SU-DHL-6 (cell line): ENCODE data around the gene ANXA7.

Source experiments
- H2AFZ ChIP-seq: fragments of 200-600 bp; sonication (generic); 2 replicates; pipeline ENCODE4 v1.6.1; 2014; ENCODE audit warnings: low read depth, mild to moderate bottlenecking, moderate library complexity, mixed read lengths, antibody characterized with exemption, low read length; ENCODE audit not compliant: severe bottlenecking
- H3F3A ChIP-seq: fragments of 200-600 bp; shearing (Covaris generic); 2 replicates; pipeline ENCODE4 v1.6.0; 2016; ENCODE audit warnings: antibody characterized with exemption, mild to moderate bottlenecking; ENCODE audit not compliant: insufficient read depth
- H3K27ac ChIP-seq: fragments of 200-600 bp; sonication (generic); 2 replicates; pipeline ENCODE4 v1.5.1; 2016; ENCODE audit warnings: low read depth, mild to moderate bottlenecking, low read length, moderate library complexity, mixed read lengths
- H3K27me3 ChIP-seq: fragments of 200-600 bp; sonication (generic), shearing (Covaris generic); 2 replicates; pipeline ENCODE4 v1.6.0; 2014; ENCODE audit warnings: mild to moderate bottlenecking, low read length
- H3K36me3 ChIP-seq: fragments of 200-600 bp; sonication (generic); 2 replicates; pipeline ENCODE4 v1.6.1; 2014; ENCODE audit warnings: mild to moderate bottlenecking, low read length, mixed read lengths
- H3K4me2 ChIP-seq: fragments of 300-600, 200-600 bp; shearing (Covaris generic), sonication (generic); 2 replicates; pipeline ENCODE4 v1.6.0; 2014; ENCODE audit warnings: low read length, low read depth, mild to moderate bottlenecking; ENCODE audit not compliant: poor library complexity, severe bottlenecking
- H3K4me3 ChIP-seq: fragments of 200-600 bp; sonication (generic); 2 replicates; pipeline ENCODE4 v1.5.1; 2014; ENCODE audit warnings: antibody characterized with exemption, low read length, mild to moderate bottlenecking, mixed read lengths; ENCODE audit not compliant: insufficient read depth, poor library complexity, severe bottlenecking
- H3K79me2 ChIP-seq: fragments of 200-600 bp; sonication (generic); 2 replicates; pipeline ENCODE4 v1.6.1; 2014; ENCODE audit warnings: mild to moderate bottlenecking, low read length, moderate library complexity; ENCODE audit not compliant: insufficient read depth
- H3K9ac ChIP-seq: fragments of 200-600 bp; sonication (generic); 2 replicates; pipeline ENCODE4 v1.7.0; 2014; ENCODE audit warnings: mild to moderate bottlenecking, low read length
- H3K9me2 ChIP-seq: fragments of 200-600 bp; sonication (generic); replicated peaks from 2 replicates; pipeline ENCODE4 v1.6.1; 2014; ENCODE audit warnings: low read length; ENCODE audit not compliant: insufficient read depth
- H3K9me3 ChIP-seq: fragments of 200-600 bp; sonication (generic); 2 replicates; pipeline ENCODE4 v1.6.1; 2014; ENCODE audit warnings: low read length, mixed read lengths; ENCODE audit not compliant: insufficient read depth
- H4K20me1 ChIP-seq: fragments of 200-600 bp; sonication (generic); 2 replicates; pipeline ENCODE4 v1.6.1; 2014; ENCODE audit warnings: low read depth, mild to moderate bottlenecking, antibody characterized with exemption, low read length, moderate library complexity, mixed read lengths
- EZH2phosphoT487 ChIP-seq: fragments of 200-600 bp; sonication (generic), shearing (Covaris generic); conservative IDR thresholded peaks from 2 replicates; pipeline ENCODE4 v1.6.1; 2018; ENCODE audit warnings: mild to moderate bottlenecking, antibody characterized with exemption, low read length, moderate library complexity, mixed read lengths
- TF ChIP-seq, protein P1 (sequence below): fragments of 200-600 bp; sonication (generic); IDR thresholded peaks from one replicate; pipeline ENCODE4 v1.5.1; 2017; ENCODE audit warnings: antibody characterized with exemption, mild to moderate bottlenecking, low read length, moderate library complexity; ENCODE audit not compliant: insufficient read depth, poor library complexity, severe bottlenecking

Gene ANXA7

GRCh38 chr10:73413528-73414229 is at the start of gene ANXA7:
Gene ANXA7 (minus strand): TSS chr10:73414058. CDS start chr10:73400856, 13,202 bp downstream.
- Histone ChIP-seq H3K27me3 (no peaks in the 10 kb centered on the region), H3K79me2 (peaks cover 49% of the 10 kb centered on the region), H3K36me3 (no peaks in the 10 kb centered on the region), H4K20me1 (peaks cover 4% of the 10 kb centered on the region; the same call in 1 of the 2 replicates), H3K9me3 (no peaks in the 10 kb centered on the region), H3F3A (peaks cover under 1% of the 10 kb centered on the region; the same call in 1 of the 2 replicates), H3K4me2 (peak within 1 kb of the TSS; percentile 94), H3K4me3 (peak within 1 kb of the TSS; percentile 86), H2AFZ (peak within 1 kb of the TSS; percentile 100), H3K9ac (peak within 1 kb of the TSS; percentile 84), H3K9me2 (no peaks in the 10 kb centered on the region), H3K27ac (peak within 1 kb of the TSS; percentile 39)
- TF ChIP-seq, protein P1, sequence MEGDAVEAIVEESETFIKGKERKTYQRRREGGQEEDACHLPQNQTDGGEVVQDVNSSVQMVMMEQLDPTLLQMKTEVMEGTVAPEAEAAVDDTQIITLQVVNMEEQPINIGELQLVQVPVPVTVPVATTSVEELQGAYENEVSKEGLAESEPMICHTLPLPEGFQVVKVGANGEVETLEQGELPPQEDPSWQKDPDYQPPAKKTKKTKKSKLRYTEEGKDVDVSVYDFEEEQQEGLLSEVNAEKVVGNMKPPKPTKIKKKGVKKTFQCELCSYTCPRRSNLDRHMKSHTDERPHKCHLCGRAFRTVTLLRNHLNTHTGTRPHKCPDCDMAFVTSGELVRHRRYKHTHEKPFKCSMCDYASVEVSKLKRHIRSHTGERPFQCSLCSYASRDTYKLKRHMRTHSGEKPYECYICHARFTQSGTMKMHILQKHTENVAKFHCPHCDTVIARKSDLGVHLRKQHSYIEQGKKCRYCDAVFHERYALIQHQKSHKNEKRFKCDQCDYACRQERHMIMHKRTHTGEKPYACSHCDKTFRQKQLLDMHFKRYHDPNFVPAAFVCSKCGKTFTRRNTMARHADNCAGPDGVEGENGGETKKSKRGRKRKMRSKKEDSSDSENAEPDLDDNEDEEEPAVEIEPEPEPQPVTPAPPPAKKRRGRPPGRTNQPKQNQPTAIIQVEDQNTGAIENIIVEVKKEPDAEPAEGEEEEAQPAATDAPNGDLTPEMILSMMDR = no peak
- no peak for TF ChIP-seq EZH2phosphoT487

DNA sequence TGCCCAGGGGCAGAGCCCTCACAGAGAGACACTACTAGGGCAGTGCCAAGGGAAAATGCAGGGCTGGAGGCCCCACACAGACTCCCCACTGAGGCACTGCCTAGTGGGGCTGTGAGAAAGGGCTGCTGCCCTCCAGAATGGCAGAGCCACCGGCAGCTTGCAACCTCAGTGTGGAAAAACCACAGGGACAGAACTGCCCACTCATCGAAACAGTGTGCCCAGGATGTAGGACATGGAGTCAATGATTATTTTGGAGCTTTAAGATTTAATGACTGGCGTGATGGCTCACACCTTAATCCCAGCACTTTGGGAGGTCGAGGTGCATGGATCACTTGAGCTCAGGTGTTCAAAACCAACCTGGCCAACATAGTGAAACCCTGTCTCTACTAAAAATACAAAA is 47.0 kb upstream of the ANXA7 start:
- Histone ChIP-seq H3K79me2 (no peaks in the 10 kb centered on the region), H3K4me2 (no peak overlapping the region), H3F3A (no peaks in the 10 kb centered on the region), H4K20me1 (no peaks in the 10 kb centered on the region), H3K9me2 (no peaks in the 10 kb centered on the region), H2AFZ (no peak overlapping the region), H3K36me3 (peaks cover 6% of the 10 kb centered on the region; the same call in 1 of the 2 replicates), H3K9ac (no peak overlapping the region), H3K27me3 (no peaks in the 10 kb centered on the region), H3K9me3 (no peaks in the 10 kb centered on the region), H3K27ac (no peak overlapping the region), H3K4me3 (no peak overlapping the region)
- TF ChIP-seq, protein P1 = no peak
- TF ChIP-seq EZH2phosphoT487 = no peak

- Histone ChIP-seq H2AFZ (no peak overlapping the region), H3K9me3 (no peaks in the 10 kb centered on the region), H3K4me2 (no peak overlapping the region), H3K27ac (no peak overlapping the region), H3K27me3 (no peaks in the 10 kb centered on the region), H4K20me1 (no peaks in the 10 kb centered on the region), H3K9me2 (no peaks in the 10 kb centered on the region), H3K9ac (no peak overlapping the region), H3F3A (no peaks in the 10 kb centered on the region), H3K36me3 (0 out of 2 replicates have a peak, but pooled peaks cover 6% of the 10 kb centered on the region), H3K79me2 (no peaks in the 10 kb centered on the region), H3K4me3 (no peak overlapping the region)
- TF ChIP-seq EZH2phosphoT487 = no peak
- TF ChIP-seq, protein P1 = no peak
These were observed 45.9 kb upstream of the ANXA7 start for GRCh38 chr10:73459683-73460314.
